Adrenal gland (tissue), 12 donors: ENCODE data around the gene ARFGAP1. TPM values are rescaled to one million over a fixed set of nuclear protein-coding genes. Genes with fewer than 3 reads are reported as not detected.

Source experiments
- DNase-seq, 7 donors: peaks; one replicate each; pipeline ENCODE4 v3.0.0-alpha.2; 2019 to 2020
- H3K27ac ChIP-seq, 5 donors: fragments of 200-600 bp; sonication (generic) in 4 of 5; 1 replicate in 3 of 5; 2 replicates in 2 of 5; pipeline versions ENCODE4 v1.5.1 to v1.8.0; 2016 to 2020; ENCODE audit warnings: mild to moderate bottlenecking in 1 of 5
- H3K27me3 ChIP-seq: fragments of 200-600 bp; 2 replicates; pipeline ENCODE4 v1.8.0; 2021
- H3K36me3 ChIP-seq, 2 donors: fragments of 200-600 bp; replicated peaks in 1 of 2; 1 replicate in 1 of 2; 2 replicates in 1 of 2; pipeline versions ENCODE4 v1.5.1 to v1.8.0; 2018 to 2022
- H3K4me1 ChIP-seq, 2 donors: fragments of 200-600 bp; replicated peaks in 1 of 2; 1 replicate in 1 of 2; 2 replicates in 1 of 2; pipeline versions ENCODE4 v1.5.1 to v1.8.0; 2018 to 2021
- H3K4me3 ChIP-seq, 4 donors: fragments of 200-600 bp; sonication (generic) in 3 of 4; one replicate each; pipeline ENCODE4 v1.5.1; 2016 to 2018
- H3K9me3 ChIP-seq, 3 donors: fragments of 200-600 bp; sonication (generic) in 1 of 3; replicated peaks in 1 of 3; 1 replicate in 2 of 3; 2 replicates in 1 of 3; pipeline versions ENCODE4 v1.5.1 to v1.8.0; 2016 to 2021
- POLR2A ChIP-seq, 2 donors: fragments of 450-650 bp; IDR thresholded peaks; one replicate each; pipeline ENCODE4 v1.6.1; 2017; ENCODE audit warnings: antibody characterized with exemption in 2 of 2, mild to moderate bottlenecking in 2 of 2, moderate library complexity in 1 of 2
- whole genome bisulfite sequencing, 4 donors: extraction: QIAGEN DNeasy Blood & Tissue Kit in 2 of 4; methylation state at CpG; one replicate each; pipeline versions ENCODE4 v1.1.5 to v1.1.7; 2013 to 2017; 5-methylcytosine and 5-hydroxymethylcytosine counted together
- intact Hi-C, 2 donors: fragments of 100-400 bp; cut with DNase I; formaldehyde crosslinking; loops; one replicate each; pipeline versions ENCODE4 v1.14.1 to v1.15.0; 2022 to 2023
- polyA plus RNA-seq, 3 donors: library from polyadenylated mRNA; stranded (reverse); fragments of 200-250 nt in 2 of 3; fragments of 350-450 nt in 1 of 3; fragmentation: Illumina TruSeq in 1 of 3; extraction: RNeasy Lipid Tissue Mini Kit (QIAGEN cat#74804) in 1 of 3; gene quantifications; one replicate each; pipeline ENCODE4 v1.2.3, GENCODE V29; 2013 to 2014
- total RNA-seq, 9 donors: library from RNA; depleted of rRNA in 4 of 9; stranded (reverse); fragments of >200 nt in 4 of 9; fragments of 120-200 nt in 1 of 9; fragmentation: NEBNext Ultra II Directional in 1 of 9; extraction: Animal tissue kit (Norgen Biotek cat#: 25700) in 1 of 9; gene quantifications; one replicate each; pipeline versions ENCODE4 v1.1.0 to v1.2.4, GENCODE V29; 2013 to 2023
- TF ChIP-seq, protein P1 (sequence below), 6 experiments: fragments of 450-650 bp in 4 of 6; fragments of 200-600 bp in 2 of 6; sonication (generic) in 1 of 6; IDR thresholded peaks; 1 replicate in 5 of 6; 2 replicates in 1 of 6; pipeline versions ENCODE4 v1.5.1 to v1.8.0; 2016 to 2021; ENCODE audit warnings: antibody characterized with exemption in 6 of 6, mild to moderate bottlenecking in 2 of 6, moderate library complexity in 1 of 6
- donor health status: healthy with polysubstance abuse.
- donor health status: Bipolar disorder and iron deficiency.
- donor health status: DM: yes; HTN: yes; CAD: no.
- donor health status: DM: no; HTN: no; CAD: no.
- donor health status: DM: no; HTN: no; CAD: no.
- donor health status: DM: yes; HTN: yes; CAD: no.

ARFGAP1 gene
- total and polyA plus RNA-seq, 12 donors: 13.0 to 286 (median 61.5) TPM

- DNase-seq: no peak
- Histone ChIP-seq H3K4me1 (no peaks in the 10 kb centered on the region), H3K9me3 (no peaks in the 10 kb centered on the region), H3K27ac (no peak overlapping the region), H3K27me3 (peaks cover 22% of the 10 kb centered on the region), H3K36me3 (peaks cover 0 to 5% of the 10 kb centered on the region in 2 donors), H3K4me3 (no peak overlapping the region)
- TF ChIP-seq POLR2A (IDR thresholded peaks at IDR 0.05): no peak
- TF ChIP-seq, protein P1, sequence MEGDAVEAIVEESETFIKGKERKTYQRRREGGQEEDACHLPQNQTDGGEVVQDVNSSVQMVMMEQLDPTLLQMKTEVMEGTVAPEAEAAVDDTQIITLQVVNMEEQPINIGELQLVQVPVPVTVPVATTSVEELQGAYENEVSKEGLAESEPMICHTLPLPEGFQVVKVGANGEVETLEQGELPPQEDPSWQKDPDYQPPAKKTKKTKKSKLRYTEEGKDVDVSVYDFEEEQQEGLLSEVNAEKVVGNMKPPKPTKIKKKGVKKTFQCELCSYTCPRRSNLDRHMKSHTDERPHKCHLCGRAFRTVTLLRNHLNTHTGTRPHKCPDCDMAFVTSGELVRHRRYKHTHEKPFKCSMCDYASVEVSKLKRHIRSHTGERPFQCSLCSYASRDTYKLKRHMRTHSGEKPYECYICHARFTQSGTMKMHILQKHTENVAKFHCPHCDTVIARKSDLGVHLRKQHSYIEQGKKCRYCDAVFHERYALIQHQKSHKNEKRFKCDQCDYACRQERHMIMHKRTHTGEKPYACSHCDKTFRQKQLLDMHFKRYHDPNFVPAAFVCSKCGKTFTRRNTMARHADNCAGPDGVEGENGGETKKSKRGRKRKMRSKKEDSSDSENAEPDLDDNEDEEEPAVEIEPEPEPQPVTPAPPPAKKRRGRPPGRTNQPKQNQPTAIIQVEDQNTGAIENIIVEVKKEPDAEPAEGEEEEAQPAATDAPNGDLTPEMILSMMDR (IDR thresholded peaks at IDR 0.05): no peak
- 66 to 79% (median 77%) methylated on average over 12 to 16 of the region's 16 CpGs; no CpG with 5 or more reads in 1 of the 4 donors for WGBS, 4 donors
- intact Hi-C loops: no loop called here
These were observed 19.7 kb downstream of the ARFGAP1 start for GRCh38 chr20:63292292-63292701.

DNA sequence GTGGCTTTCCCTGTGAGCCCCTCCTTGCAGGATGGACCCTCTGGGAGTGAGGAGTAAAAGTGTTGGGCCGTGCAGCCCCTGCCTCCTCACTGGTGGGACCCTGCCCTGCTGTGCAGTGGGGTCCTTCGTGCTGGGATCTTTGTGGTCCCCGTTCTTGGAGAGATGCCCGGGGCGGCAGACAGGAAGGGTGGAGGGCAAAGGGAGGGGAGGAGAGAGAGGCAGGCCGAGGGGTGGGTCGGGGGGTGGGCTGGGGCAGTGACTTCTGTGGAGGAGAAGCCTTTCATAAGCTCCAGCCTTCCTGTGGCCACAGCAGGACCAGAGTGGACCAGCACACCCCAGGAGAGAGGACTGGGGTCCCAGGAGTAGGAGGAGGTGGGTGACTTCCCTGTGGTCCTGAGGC, 20.3 kb downstream of the ARFGAP1 start, which contains the start of gene COL20A1:
COL20A1 (plus strand) TSS at position 283 of the 400 bp plus-strand sequence. CDS start 1,922 bp downstream, outside the sequence.
- WGBS, 4 donors: 38 to 50% (median 40%) methylated on average over 1 to 7 of the region's 7 CpGs
- Histone ChIP-seq H3K27me3 (peaks cover 28% of the 10 kb centered on the region), H3K27ac (no peak within 1 kb of the TSS), H3K9me3 (no peaks in the 10 kb centered on the region), H3K36me3 (peaks cover 0 to 2% of the 10 kb centered on the region in 2 donors), H3K4me3 (no peak within 1 kb of the TSS), H3K4me1 (no peaks in the 10 kb centered on the region)
- no peak for DNase-seq
- intact Hi-C loops: no loop called here
- TF ChIP-seq, protein P1 (IDR thresholded peaks at IDR 0.05): no peak
- TF ChIP-seq POLR2A (IDR thresholded peaks at IDR 0.05): no peak

GRCh38 chr20:63293456-63293855, 20.8 kb downstream of the ARFGAP1 start:
- TF ChIP-seq, protein P1 (IDR thresholded peaks at IDR 0.05): no peak
- no peak for TF ChIP-seq POLR2A (IDR thresholded peaks at IDR 0.05)
- Histone ChIP-seq H3K4me1 (no peaks in the 10 kb centered on the region), H3K9me3 (no peaks in the 10 kb centered on the region), H3K27me3 (peaks cover 32% of the 10 kb centered on the region), H3K36me3 (no peaks in the 10 kb centered on the region), H3K4me3 (no peak overlapping the region), H3K27ac (no peak overlapping the region)
- no peak for DNase-seq
- intact Hi-C loops: no loop called here
- 60 to 70% (median 63%) methylated on average over 2 to 11 of the region's 11 CpGs for WGBS, 4 donors

GRCh38 chr20:63293871-63294535, 21.4 kb downstream of the ARFGAP1 start:
- H3K9me3 ChIP-seq: no peaks in the 10 kb centered on the region
- H3K36me3 ChIP-seq: no peaks in the 10 kb centered on the region
- DNase-seq: no peak
- H3K4me1 ChIP-seq: no peaks in the 10 kb centered on the region
- WGBS, 4 donors: 49 to 78% (median 59%) methylated on average over 8 to 20 of the region's 22 CpGs
- no peak overlapping the region for H3K27ac ChIP-seq
- peaks cover 35% of the 10 kb centered on the region for H3K27me3 ChIP-seq
- intact Hi-C loops: no loop called here
- no peak overlapping the region for H3K4me3 ChIP-seq
- TF ChIP-seq, protein P1 (IDR thresholded peaks at IDR 0.05): no peak
- TF ChIP-seq POLR2A (IDR thresholded peaks at IDR 0.05): no peak
